Breast epithelium (tissue), 4 donors: ENCODE results near the gene KIAA0513. TPM values are rescaled to one million over a fixed set of nuclear protein-coding genes. Genes with fewer than 3 reads are reported as not detected.
A peak's percentile ranks its signal among the peaks of the same experiment; 100 is the strongest.

Experiments used
- DNase-seq, 2 donors: peaks; one replicate each; pipeline ENCODE4 v3.0.0-alpha.2; 2019; ENCODE audit warnings: low spot score in 2 of 2
- H3K27ac ChIP-seq, 2 donors: fragments of 200-600 bp; sonication (generic) in 1 of 2; one replicate each; pipeline ENCODE4 v1.5.1; 2016 to 2019; ENCODE audit warnings: mild to moderate bottlenecking in 1 of 2
- H3K27me3 ChIP-seq, 2 donors: fragments of 200-600 bp; sonication (generic) in 1 of 2; one replicate each; pipeline versions ENCODE4 v1.5.1 to v1.6.0; 2017 to 2019; ENCODE audit warnings: control low read depth in 1 of 2, mild to moderate bottlenecking in 1 of 2
- H3K36me3 ChIP-seq: fragments of 200-600 bp; one replicate; pipeline ENCODE4 v1.5.1; 2019
- H3K4me1 ChIP-seq, 2 donors: fragments of 200-600 bp; sonication (generic); one replicate each; pipeline ENCODE4 v1.5.1; 2016 to 2019; ENCODE audit warnings: control low read depth in 1 of 2
- H3K4me3 ChIP-seq, 3 donors: fragments of 200-600 bp; sonication (generic); 1 replicate in 2 of 3; 2 replicates in 1 of 3; pipeline ENCODE4 v1.5.1; 2016 to 2019; ENCODE audit warnings: mild to moderate bottlenecking in 3 of 3, moderate library complexity in 2 of 3
- H3K9me3 ChIP-seq, 2 donors: fragments of 200-600 bp; sonication (generic) in 1 of 2; one replicate each; pipeline ENCODE4 v1.5.1; 2016 to 2019; ENCODE audit warnings: control low read depth in 1 of 2
- POLR2A ChIP-seq: fragments of 450-650 bp; IDR thresholded peaks from one replicate; pipeline ENCODE4 v1.6.1; 2016; ENCODE audit warnings: antibody characterized with exemption, mild to moderate bottlenecking, moderate library complexity
- POLR2AphosphoS5 ChIP-seq, 3 donors: sonication (generic); formaldehyde crosslinking; IDR thresholded peaks; one replicate each; pipeline ENCODE4 v1.6.1; 2017; ENCODE audit warnings: antibody characterized with exemption in 3 of 3
- intact Hi-C: fragments of 100-400 bp; cut with DNase I; formaldehyde crosslinking; loops from one replicate; pipeline ENCODE4 v1.15.1; 2023; ENCODE audit warnings: low total_unique reads
- total RNA-seq, 3 donors: library from RNA; depleted of rRNA; stranded (reverse); fragments of >200 nt; gene quantifications; one replicate each; pipeline ENCODE4 v1.1.0, GENCODE V29; 2016
- TF ChIP-seq, protein P1 (sequence below), 3 donors: fragments of 450-650 bp; IDR thresholded peaks; one replicate each; pipeline ENCODE4 v1.5.1; 2016 to 2017; ENCODE audit warnings: antibody characterized with exemption in 3 of 3, mild to moderate bottlenecking in 3 of 3, moderate library complexity in 3 of 3

The KIAA0513 gene
- total RNA-seq, 3 donors from 2014 or later: 7.6 to 16.2 (median 10.8) TPM

DNA sequence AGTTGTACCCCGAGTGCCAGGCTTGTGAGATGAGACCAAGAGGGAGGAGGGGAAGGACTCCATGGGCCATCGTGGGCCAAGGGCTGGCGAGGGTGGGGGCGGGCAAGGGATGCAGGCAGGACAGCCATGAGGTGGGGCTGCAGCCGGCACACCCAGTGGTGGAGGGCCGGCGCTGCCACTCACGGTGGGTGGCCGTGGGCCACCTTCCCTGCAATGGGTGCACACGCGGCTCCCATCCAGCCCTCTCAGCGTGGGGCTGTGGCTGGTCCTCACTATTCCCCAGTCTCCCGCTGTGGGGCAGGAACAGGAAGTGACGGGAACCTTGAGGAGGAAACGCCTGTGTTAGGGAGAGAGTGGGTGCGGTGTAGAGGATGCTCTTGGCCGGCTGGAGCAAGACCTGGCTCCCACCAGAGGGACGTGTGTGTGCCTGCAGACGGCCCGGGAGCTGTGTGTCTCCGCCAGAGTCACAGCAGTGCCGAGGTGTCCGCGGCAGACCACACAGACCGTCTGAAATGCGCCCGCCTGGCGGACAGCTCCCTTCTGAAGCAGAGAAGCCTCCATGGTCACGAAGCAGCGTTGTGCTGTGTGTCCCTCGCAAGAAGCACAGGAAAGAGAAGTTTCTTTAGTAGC is 61.1 kb downstream of the KIAA0513 start:
- Histone ChIP-seq H3K9me3 (no peaks in the 10 kb centered on the region), H3K4me3 (peak overlapping the region in 2 of 3 donors; percentile 21 to 30), H3K36me3 (no peaks in the 10 kb centered on the region), H3K27me3 (no peaks in the 10 kb centered on the region), H3K27ac (peak overlapping the region; percentile 33 to 50), H3K4me1 (no peaks in the 10 kb centered on the region)
- peak in 1 of 2 donors; percentile 61 for DNase-seq
- intact Hi-C loops: no loop called here
- TF ChIP-seq POLR2AphosphoS5 (IDR thresholded peaks at IDR 0.05) (no peak), POLR2A (no peak)
- TF ChIP-seq, protein P1, sequence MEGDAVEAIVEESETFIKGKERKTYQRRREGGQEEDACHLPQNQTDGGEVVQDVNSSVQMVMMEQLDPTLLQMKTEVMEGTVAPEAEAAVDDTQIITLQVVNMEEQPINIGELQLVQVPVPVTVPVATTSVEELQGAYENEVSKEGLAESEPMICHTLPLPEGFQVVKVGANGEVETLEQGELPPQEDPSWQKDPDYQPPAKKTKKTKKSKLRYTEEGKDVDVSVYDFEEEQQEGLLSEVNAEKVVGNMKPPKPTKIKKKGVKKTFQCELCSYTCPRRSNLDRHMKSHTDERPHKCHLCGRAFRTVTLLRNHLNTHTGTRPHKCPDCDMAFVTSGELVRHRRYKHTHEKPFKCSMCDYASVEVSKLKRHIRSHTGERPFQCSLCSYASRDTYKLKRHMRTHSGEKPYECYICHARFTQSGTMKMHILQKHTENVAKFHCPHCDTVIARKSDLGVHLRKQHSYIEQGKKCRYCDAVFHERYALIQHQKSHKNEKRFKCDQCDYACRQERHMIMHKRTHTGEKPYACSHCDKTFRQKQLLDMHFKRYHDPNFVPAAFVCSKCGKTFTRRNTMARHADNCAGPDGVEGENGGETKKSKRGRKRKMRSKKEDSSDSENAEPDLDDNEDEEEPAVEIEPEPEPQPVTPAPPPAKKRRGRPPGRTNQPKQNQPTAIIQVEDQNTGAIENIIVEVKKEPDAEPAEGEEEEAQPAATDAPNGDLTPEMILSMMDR (IDR thresholded peaks at IDR 0.05): no peak

DNA sequence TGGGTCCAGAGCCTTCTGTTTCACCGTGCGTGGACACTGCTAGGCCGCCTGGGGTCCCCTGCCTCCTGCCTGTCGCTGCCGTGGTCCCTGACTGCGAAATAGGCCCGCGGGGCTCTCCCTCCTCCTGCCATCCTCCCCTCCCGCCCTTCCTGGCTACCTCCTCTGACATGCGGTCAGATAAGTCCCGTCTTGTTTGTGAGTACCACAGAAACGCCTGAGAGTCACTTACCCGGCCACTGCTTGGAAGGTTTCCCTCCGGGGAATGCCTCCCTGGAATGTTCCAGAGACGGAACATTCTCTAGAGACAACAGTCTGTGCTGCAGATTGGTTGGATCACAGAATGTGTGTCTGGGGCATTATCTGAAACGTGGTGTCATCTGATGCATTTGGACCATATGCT is 61.9 kb downstream of the KIAA0513 start:
- Histone ChIP-seq H3K9me3 (no peaks in the 10 kb centered on the region), H3K4me1 (no peaks in the 10 kb centered on the region), H3K36me3 (no peaks in the 10 kb centered on the region), H3K27me3 (no peaks in the 10 kb centered on the region), H3K4me3 (peak overlapping the region in 2 of 3 donors; percentile 21 to 30), H3K27ac (peak overlapping the region; percentile 33 to 50)
- TF ChIP-seq POLR2AphosphoS5 (IDR thresholded peaks at IDR 0.05) (no peak), POLR2A (no peak)
- TF ChIP-seq, protein P1 (IDR thresholded peaks at IDR 0.05): no peak
- intact Hi-C loops: no loop called here
- peak; percentile 68 to 81 for DNase-seq

DNA sequence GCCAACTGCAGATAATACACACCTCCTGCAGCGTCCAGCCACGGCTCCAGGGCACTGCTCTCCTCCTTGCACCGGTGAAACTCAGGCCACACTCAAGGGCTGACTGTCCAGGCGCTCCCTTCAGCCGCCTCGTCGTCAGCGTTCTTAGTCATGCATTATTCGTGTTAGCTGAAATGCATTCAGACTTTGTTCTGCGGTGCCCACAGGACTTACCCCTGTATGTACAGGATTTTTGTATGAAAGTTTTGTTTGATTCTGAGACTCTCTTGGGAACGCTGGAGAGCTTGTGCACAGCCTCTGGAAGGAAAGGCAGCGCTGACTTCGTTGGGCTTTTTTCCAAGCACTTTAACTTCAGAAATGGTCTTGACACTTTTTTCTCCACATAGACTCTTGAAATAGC is 62.6 kb downstream of the KIAA0513 start:
- no peak for DNase-seq
- no peak overlapping the region for H3K27ac ChIP-seq
- intact Hi-C loops: no loop called here

DNA sequence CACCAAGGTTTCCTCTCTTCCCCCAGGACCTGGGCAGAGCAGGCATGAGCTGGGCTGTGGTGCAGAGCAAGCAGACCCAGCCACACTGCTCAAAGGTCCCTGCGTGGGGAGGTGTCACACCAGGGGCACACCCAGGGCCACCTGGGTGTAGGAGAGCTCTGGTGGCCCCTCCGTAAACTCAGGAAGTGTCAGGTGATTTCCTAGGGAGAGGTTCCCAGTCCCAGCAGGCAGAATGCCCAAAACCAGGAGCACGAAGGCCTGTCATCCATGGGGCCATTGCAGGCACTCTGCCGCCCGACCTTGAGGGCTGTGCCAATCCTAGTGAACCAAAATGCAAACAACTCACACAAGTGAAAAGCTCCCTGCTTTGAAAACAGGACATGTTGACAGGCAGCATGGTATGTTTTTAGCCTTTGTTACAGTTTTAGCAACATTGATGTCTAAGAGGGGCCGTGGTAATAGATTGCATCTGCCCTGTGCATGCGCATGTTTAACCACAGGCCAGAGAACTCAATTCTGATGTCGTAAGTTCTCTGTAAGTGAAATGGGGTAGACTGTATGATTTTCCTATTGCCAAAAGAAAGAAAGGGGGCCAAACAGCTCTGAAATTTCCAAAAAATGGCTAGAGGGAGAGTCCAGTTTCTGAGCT is 63.4 kb downstream of the KIAA0513 start:
- Histone ChIP-seq H3K4me3 (no peak overlapping the region), H3K4me1 (no peaks in the 10 kb centered on the region), H3K9me3 (no peaks in the 10 kb centered on the region), H3K27me3 (peaks cover 0 to 4% of the 10 kb centered on the region in 2 donors), H3K36me3 (no peaks in the 10 kb centered on the region), H3K27ac (no peak overlapping the region)
- TF ChIP-seq POLR2AphosphoS5 (IDR thresholded peaks at IDR 0.05) (no peak), POLR2A (no peak)
- TF ChIP-seq, protein P1 (IDR thresholded peaks at IDR 0.05): no peak
- DNase-seq: no peak
- intact Hi-C loops: no loop called here

More for the DNA sequence above, 62.6 kb downstream of the KIAA0513 start:
- no peaks in the 10 kb centered on the region for H3K36me3 ChIP-seq
- H3K9me3 ChIP-seq: no peaks in the 10 kb centered on the region
- no peak overlapping the region for H3K4me3 ChIP-seq
- H3K4me1 ChIP-seq: no peaks in the 10 kb centered on the region
- H3K27me3 ChIP-seq: no peaks in the 10 kb centered on the region
- TF ChIP-seq POLR2A: no peak
- TF ChIP-seq, protein P1 (IDR thresholded peaks at IDR 0.05): no peak
- TF ChIP-seq POLR2AphosphoS5 (IDR thresholded peaks at IDR 0.05): no peak

DNA sequence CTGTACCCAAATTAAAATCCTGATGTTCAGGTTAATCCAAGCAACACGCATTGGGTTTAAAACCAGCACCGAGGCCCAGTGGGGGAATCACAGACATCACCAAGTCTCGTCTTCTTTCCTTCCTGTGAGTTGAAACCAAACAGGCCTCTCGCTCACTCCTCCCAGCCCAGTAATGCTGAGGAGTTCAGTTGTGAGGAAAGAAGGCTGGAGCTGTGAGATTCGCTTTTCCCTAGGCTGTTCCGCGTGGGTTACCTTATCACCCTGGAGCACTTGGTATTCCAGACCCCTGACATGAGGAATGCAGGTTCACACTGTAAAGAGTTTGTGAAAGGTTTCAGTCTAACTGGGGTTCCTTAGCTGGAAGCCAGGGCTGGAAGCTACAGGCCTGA is 63.9 kb downstream of the KIAA0513 start:
- no peak overlapping the region for H3K27ac ChIP-seq
- intact Hi-C loops: no loop called here
- no peak for DNase-seq
- peaks cover 0 to 4% of the 10 kb centered on the region in 2 donors for H3K27me3 ChIP-seq
- TF ChIP-seq, protein P1 (IDR thresholded peaks at IDR 0.05): no peak
- TF ChIP-seq POLR2A: no peak
- no peak for TF ChIP-seq POLR2AphosphoS5 (IDR thresholded peaks at IDR 0.05)
- no peaks in the 10 kb centered on the region for H3K36me3 ChIP-seq
- no peaks in the 10 kb centered on the region for H3K4me1 ChIP-seq
- no peak overlapping the region for H3K4me3 ChIP-seq
- no peaks in the 10 kb centered on the region for H3K9me3 ChIP-seq
